GM21717 (cell line): ENCODE measurements around the gene RAB1B.
"Not testable (repeated sequence)": the region's sequence is repeated elsewhere in the genome, so short reads cannot be mapped to it uniquely, and the experiment has no call there.

ENCODE experiments used
- ATAC-seq: cut with Tn5 transposase; IDR thresholded peaks from one replicate; pipeline ENCODE4 v1.9.1; 2021; ENCODE audit warnings: mild to moderate bottlenecking, moderate library complexity; ENCODE audit not compliant: unreplicated experiment

Gene RAB1B

GRCh38 chr11:66294626-66295620 is 26.5 kb downstream of the RAB1B start:
- no peak for ATAC-seq

- no peak for ATAC-seq
Observed at GRCh38 chr11:66297610-66298009, 29.2 kb downstream of the RAB1B start.

GRCh38 chr11:66299186-66299585 is 30.7 kb downstream of the RAB1B start:
- no peak for ATAC-seq

- no peak for ATAC-seq
Observed at GRCh38 chr11:66302656-66303055, 34.2 kb downstream of the RAB1B start.

- ATAC-seq: no peak
Observed at GRCh38 chr11:66309475-66309874, 41.0 kb downstream of the RAB1B start.

GRCh38 chr11:66310324-66310723 is 41.9 kb downstream of the RAB1B start:
- ATAC-seq: no peak

- not testable (repeated sequence) for ATAC-seq
Observed at GRCh38 chr11:66310803-66311440, 42.5 kb downstream of the RAB1B start.

GRCh38 chr11:66311470-66311964 is 43.1 kb downstream of the RAB1B start:
- ATAC-seq: no peak

- peak; percentile 71 for ATAC-seq
Observed at GRCh38 chr11:66311965-66312548, 43.6 kb downstream of the RAB1B start.

GRCh38 chr11:66312549-66313320 is 44.3 kb downstream of the RAB1B start:
- ATAC-seq: peak; percentile 55

GRCh38 chr11:66313321-66314185 is 45.1 kb downstream of the RAB1B start:
- ATAC-seq: no peak

- ATAC-seq: no peak
Observed at GRCh38 chr11:66314186-66314501, 45.7 kb downstream of the RAB1B start.

- ATAC-seq: no peak
Observed at GRCh38 chr11:66314561-66315497, 46.4 kb downstream of the RAB1B start.

- ATAC-seq: no peak
Observed at GRCh38 chr11:66315498-66315885, 47.1 kb downstream of the RAB1B start.

GRCh38 chr11:66315921-66316811 is 47.7 kb downstream of the RAB1B start:
- no peak for ATAC-seq

- no peak for ATAC-seq
Observed at GRCh38 chr11:66316849-66317251, 48.4 kb downstream of the RAB1B start, which contains the start of gene CD248. CD248 (minus strand) TSS chr11:66317044; CDS start chr11:66317027, 17 bp downstream.

- no peak for ATAC-seq
Observed at GRCh38 chr11:66317322-66317722, 48.9 kb downstream of the RAB1B start.
